ENCODE results near the gene TRPC4.

GRCh38 chr13:37884026-37884425, 14.5 kb upstream of the TRPC4 start:
- TF ChIP-seq EZH2 (IDR thresholded peaks at IDR 0.05) (no peak), POLR2AphosphoS5 (IDR thresholded peaks at IDR 0.05; ENCODE audit: borderline replicate concordance, low read depth, low read length) (no peak)
